NT2/D1 (cell line): ENCODE data around the gene CHRND.

Experiments
- DNase-seq: peaks from one replicate; pipeline ENCODE4 v3.0.0-alpha.2; 2011; ENCODE audit warnings: low read depth, low spot score
- H3K27me3 ChIP-seq: 2 replicates; pipeline ENCODE4 v1.6.0; 2011; ENCODE audit warnings: mild to moderate bottlenecking; ENCODE audit not compliant: insufficient read length, insufficient read depth
- H3K36me3 ChIP-seq: 2 replicates; pipeline ENCODE4 v1.6.1; 2011; ENCODE audit warnings: mild to moderate bottlenecking, low read length, mixed read lengths; ENCODE audit not compliant: insufficient read depth, insufficient read length
- H3K4me1 ChIP-seq: 2 replicates; pipeline ENCODE4 v1.5.1; 2011; ENCODE audit not compliant: insufficient read depth, insufficient read length
- H3K4me3 ChIP-seq: 2 replicates; pipeline ENCODE4 v1.5.1; 2011; ENCODE audit warnings: low read depth; ENCODE audit not compliant: insufficient read length
- H3K9ac ChIP-seq: 2 replicates; pipeline ENCODE4 v1.6.0; 2011; ENCODE audit warnings: low read depth; ENCODE audit not compliant: insufficient read length
- H3K9me3 ChIP-seq: 2 replicates; pipeline ENCODE4 v1.5.1; 2011; ENCODE audit warnings: mild to moderate bottlenecking, low read length; ENCODE audit not compliant: insufficient read depth
- SUZ12 ChIP-seq: IDR thresholded peaks from 2 replicates; pipeline ENCODE4 v1.6.1; 2011; ENCODE audit not compliant: insufficient read length, insufficient read depth; ENCODE audit errors: extremely low read depth
- YY1 ChIP-seq: IDR thresholded peaks from 2 replicates; pipeline ENCODE4 v1.6.1; 2011; ENCODE audit not compliant: insufficient read length, insufficient read depth
- ZNF274 ChIP-seq: IDR thresholded peaks from 2 replicates; pipeline ENCODE4 v1.6.1; 2011; ENCODE audit warnings: mild to moderate bottlenecking, low read depth, low read length

Gene CHRND

GRCh38 chr2:232502911-232503808, 22.8 kb upstream of the CHRND start:
- H3K4me1 ChIP-seq = peaks cover 20% of the 10 kb centered on the region
- H3K36me3 ChIP-seq = no peaks in the 10 kb centered on the region
- H3K9ac ChIP-seq = peak overlapping the region; percentile 57
- no peaks in the 10 kb centered on the region for H3K9me3 ChIP-seq
- TF ChIP-seq ZNF274 (no peak), SUZ12 (peak; percentile 69), YY1 (no peak)
- H3K4me3 ChIP-seq = peak overlapping the region; percentile 65
- DNase-seq = no peak
- peaks cover 53% of the 10 kb centered on the region for H3K27me3 ChIP-seq

- Histone ChIP-seq H3K9ac (peak overlapping the region; percentile 57), H3K36me3 (no peaks in the 10 kb centered on the region), H3K9me3 (no peaks in the 10 kb centered on the region), H3K27me3 (peaks cover 53% of the 10 kb centered on the region), H3K4me3 (peak overlapping the region; percentile 65), H3K4me1 (peaks cover 19% of the 10 kb centered on the region)
- DNase-seq = no peak
- TF ChIP-seq SUZ12 = peak; percentile 28
- TF ChIP-seq YY1 = no peak
These were observed 22.1 kb upstream of the CHRND start for GRCh38 chr2:232503809-232504323.

GRCh38 chr2:232504438-232504837, 21.5 kb upstream of the CHRND start:
- no peak for DNase-seq
- Histone ChIP-seq H3K9ac (no peak overlapping the region), H3K27me3 (peaks cover 53% of the 10 kb centered on the region), H3K4me3 (no peak overlapping the region), H3K36me3 (no peaks in the 10 kb centered on the region), H3K4me1 (peaks cover 14% of the 10 kb centered on the region), H3K9me3 (no peaks in the 10 kb centered on the region)
- TF ChIP-seq ZNF274 (no peak), YY1 (no peak), SUZ12 (no peak)

GRCh38 chr2:232505856-232506255, 20.1 kb upstream of the CHRND start:
- Histone ChIP-seq H3K36me3 (no peaks in the 10 kb centered on the region), H3K4me3 (no peak overlapping the region), H3K9ac (peak overlapping the region; percentile 24), H3K27me3 (peaks cover 48% of the 10 kb centered on the region), H3K4me1 (peaks cover 13% of the 10 kb centered on the region), H3K9me3 (no peaks in the 10 kb centered on the region)
- no peak for TF ChIP-seq YY1
- TF ChIP-seq SUZ12 = no peak
- TF ChIP-seq ZNF274 = no peak
- no peak for DNase-seq

- no peak for TF ChIP-seq ZNF274
- Histone ChIP-seq H3K9ac (no peak overlapping the region), H3K36me3 (no peaks in the 10 kb centered on the region), H3K9me3 (no peaks in the 10 kb centered on the region), H3K4me3 (no peak overlapping the region), H3K4me1 (peaks cover 9% of the 10 kb centered on the region), H3K27me3 (peaks cover 46% of the 10 kb centered on the region)
- DNase-seq = no peak
These were observed 19.3 kb upstream of the CHRND start for GRCh38 chr2:232506709-232507108.

- no peak overlapping the region for H3K4me3 ChIP-seq
- no peak for DNase-seq
- no peak for TF ChIP-seq SUZ12
- no peak for TF ChIP-seq ZNF274
- TF ChIP-seq YY1 = no peak
- peaks cover 40% of the 10 kb centered on the region for H3K27me3 ChIP-seq
- no peaks in the 10 kb centered on the region for H3K9me3 ChIP-seq
- peaks cover 14% of the 10 kb centered on the region for H3K4me1 ChIP-seq
- H3K36me3 ChIP-seq = no peaks in the 10 kb centered on the region
- no peak overlapping the region for H3K9ac ChIP-seq
These were observed 17.7 kb upstream of the CHRND start for GRCh38 chr2:232508251-232508650.

GRCh38 chr2:232511336-232511890, 14.5 kb upstream of the CHRND start:
- TF ChIP-seq SUZ12 (no peak), YY1 (no peak), ZNF274 (no peak)
- Histone ChIP-seq H3K9ac (no peak overlapping the region), H3K4me1 (peaks cover 17% of the 10 kb centered on the region), H3K36me3 (no peaks in the 10 kb centered on the region), H3K9me3 (no peaks in the 10 kb centered on the region), H3K4me3 (no peak overlapping the region), H3K27me3 (peaks cover 12% of the 10 kb centered on the region)
- no peak for DNase-seq
